Breast epithelium (tissue), 3 donors: ENCODE measurements around the gene NCKAP5L.

Experiments used
- POLR2A ChIP-seq: fragments of 450-650 bp; IDR thresholded peaks from one replicate; pipeline ENCODE4 v1.6.1; 2016; ENCODE audit warnings: antibody characterized with exemption, mild to moderate bottlenecking, moderate library complexity
- POLR2AphosphoS5 ChIP-seq, 3 donors: sonication (generic); formaldehyde crosslinking; IDR thresholded peaks; one replicate each; pipeline ENCODE4 v1.6.1; 2017; ENCODE audit warnings: antibody characterized with exemption in 3 of 3
- TF ChIP-seq, protein P1 (sequence below), 3 donors: fragments of 450-650 bp; IDR thresholded peaks; one replicate each; pipeline ENCODE4 v1.5.1; 2016 to 2017; ENCODE audit warnings: antibody characterized with exemption in 3 of 3, mild to moderate bottlenecking in 3 of 3, moderate library complexity in 3 of 3

DNA sequence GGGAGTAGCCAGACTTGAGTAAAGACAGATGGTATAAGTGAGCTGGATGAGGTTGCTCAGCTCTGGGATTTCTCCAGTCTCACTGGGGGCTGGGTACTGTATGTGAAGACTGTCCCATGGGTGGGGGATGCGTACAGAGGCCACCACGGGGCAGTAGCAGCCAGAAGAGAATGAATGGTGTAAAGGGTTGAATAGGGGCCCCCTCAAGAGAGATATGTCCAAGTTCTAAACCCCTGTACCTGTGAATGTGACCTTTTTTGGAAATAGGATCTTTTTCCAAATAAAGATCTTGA is 36.5 kb upstream of the NCKAP5L start:
- TF ChIP-seq POLR2A: no peak
- TF ChIP-seq, protein P1, sequence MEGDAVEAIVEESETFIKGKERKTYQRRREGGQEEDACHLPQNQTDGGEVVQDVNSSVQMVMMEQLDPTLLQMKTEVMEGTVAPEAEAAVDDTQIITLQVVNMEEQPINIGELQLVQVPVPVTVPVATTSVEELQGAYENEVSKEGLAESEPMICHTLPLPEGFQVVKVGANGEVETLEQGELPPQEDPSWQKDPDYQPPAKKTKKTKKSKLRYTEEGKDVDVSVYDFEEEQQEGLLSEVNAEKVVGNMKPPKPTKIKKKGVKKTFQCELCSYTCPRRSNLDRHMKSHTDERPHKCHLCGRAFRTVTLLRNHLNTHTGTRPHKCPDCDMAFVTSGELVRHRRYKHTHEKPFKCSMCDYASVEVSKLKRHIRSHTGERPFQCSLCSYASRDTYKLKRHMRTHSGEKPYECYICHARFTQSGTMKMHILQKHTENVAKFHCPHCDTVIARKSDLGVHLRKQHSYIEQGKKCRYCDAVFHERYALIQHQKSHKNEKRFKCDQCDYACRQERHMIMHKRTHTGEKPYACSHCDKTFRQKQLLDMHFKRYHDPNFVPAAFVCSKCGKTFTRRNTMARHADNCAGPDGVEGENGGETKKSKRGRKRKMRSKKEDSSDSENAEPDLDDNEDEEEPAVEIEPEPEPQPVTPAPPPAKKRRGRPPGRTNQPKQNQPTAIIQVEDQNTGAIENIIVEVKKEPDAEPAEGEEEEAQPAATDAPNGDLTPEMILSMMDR (IDR thresholded peaks at IDR 0.05): no peak
- no peak for TF ChIP-seq POLR2AphosphoS5 (IDR thresholded peaks at IDR 0.05)
